HG03378 (cell line): ENCODE results near the gene ETFBKMT.
"Not testable (repeated sequence)": the region's sequence is repeated elsewhere in the genome, so short reads cannot be mapped to it uniquely, and the experiment has no call there.

Experiments
- ATAC-seq: cut with Tn5 transposase; IDR thresholded peaks from one replicate; pipeline ENCODE4 v1.9.1; 2021; ENCODE audit warnings: mild to moderate bottlenecking, moderate library complexity; ENCODE audit not compliant: unreplicated experiment

ETFBKMT gene

DNA sequence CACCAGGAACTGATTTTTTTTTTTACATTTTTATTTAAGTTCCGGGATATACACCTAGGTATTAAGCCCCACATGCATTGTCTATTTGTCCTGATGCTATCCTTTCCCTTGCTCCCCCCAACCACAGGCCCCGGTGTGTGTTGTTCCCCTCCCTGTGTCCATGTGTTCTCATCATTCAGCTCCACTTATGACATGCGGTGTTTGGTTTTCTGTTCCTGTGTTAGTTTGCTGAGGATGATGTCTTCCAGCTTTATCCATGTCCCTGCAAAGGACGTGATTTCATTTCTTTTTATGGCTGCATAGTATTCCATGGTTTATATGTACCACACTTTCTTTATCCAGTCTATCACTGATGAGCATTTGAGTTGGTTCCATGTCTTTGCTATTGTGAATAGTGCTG, 57.5 kb downstream of the ETFBKMT start:
- ATAC-seq: not testable (repeated sequence)

DNA sequence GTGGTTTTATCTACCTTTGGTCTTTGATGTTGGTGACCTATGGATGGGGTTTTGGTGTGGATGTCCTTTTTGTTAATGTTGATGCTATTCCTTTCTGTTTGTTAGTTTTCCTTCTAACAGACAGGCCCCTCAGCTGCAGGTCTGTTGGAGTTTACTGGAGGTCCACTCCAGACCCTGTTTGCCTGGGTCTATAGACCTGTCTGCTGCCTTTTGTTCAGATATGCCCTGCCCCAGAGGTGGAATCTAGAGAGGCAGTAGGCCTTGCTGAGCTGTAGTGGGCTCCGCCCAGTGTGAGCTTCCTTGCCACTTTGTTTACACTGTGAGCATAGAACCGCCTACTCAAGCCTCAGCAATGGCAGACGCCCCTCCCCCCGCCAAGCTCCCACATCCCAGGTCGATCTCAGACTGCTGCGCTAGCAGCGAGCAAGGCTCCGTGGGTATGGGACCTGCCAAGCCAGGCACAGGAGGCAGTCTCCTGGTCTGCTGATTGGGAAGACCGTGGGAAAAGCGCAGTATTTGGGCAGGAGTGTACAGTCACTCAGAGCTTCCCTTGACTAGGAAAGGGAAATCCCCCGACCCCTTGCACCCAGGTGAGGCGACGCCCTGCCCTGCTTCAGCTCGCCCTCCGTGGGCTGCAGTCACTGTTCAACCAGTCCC, 59.2 kb downstream of the ETFBKMT start:
- not testable (repeated sequence) for ATAC-seq

DNA sequence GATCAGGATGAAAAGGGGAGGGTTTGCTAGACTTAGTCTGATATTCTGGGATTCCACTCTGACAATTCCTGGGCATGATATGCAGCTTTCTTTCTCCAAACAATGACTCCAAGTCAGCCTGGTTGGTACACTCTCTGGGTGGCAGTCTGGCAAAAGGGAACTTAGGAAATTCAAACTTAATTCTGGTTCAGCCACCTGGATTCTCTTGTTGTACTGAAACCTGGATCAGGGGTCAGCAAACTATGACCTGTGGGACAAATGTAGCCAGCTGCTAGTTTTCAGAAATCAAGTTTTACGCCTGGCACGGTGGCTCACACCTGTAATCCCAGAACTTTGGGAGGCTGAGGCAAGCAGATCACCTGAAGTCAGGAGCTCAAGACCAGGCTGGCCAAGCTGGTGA, 63.1 kb downstream of the ETFBKMT start:
- ATAC-seq: no peak
